GM18498 (cell line): ENCODE data around the gene PIGB.
"Not testable (repeated sequence)": the region's sequence is repeated elsewhere in the genome, so short reads cannot be mapped to it uniquely, and the experiment has no call there.

Experiments used
- ATAC-seq: cut with Tn5 transposase; IDR thresholded peaks from one replicate; pipeline ENCODE4 v1.9.1; 2021; ENCODE audit warnings: mild to moderate bottlenecking, moderate library complexity; ENCODE audit not compliant: unreplicated experiment

Gene PIGB

GRCh38 chr15:55372701-55373440 is 53.8 kb downstream of the PIGB start:
- ATAC-seq: peak; percentile 65

GRCh38 chr15:55379095-55379494 is 60.1 kb downstream of the PIGB start:
- no peak for ATAC-seq

- ATAC-seq: no peak
These were observed 62.6 kb downstream of the PIGB start for GRCh38 chr15:55381595-55381994.

GRCh38 chr15:55383687-55384086 is 64.7 kb downstream of the PIGB start:
- ATAC-seq: no peak

GRCh38 chr15:55387027-55387426 is 68.0 kb downstream of the PIGB start:
- no peak for ATAC-seq

- ATAC-seq: no peak
These were observed 70.2 kb downstream of the PIGB start for GRCh38 chr15:55389264-55389607.

- ATAC-seq: no peak
These were observed 75.7 kb downstream of the PIGB start for GRCh38 chr15:55394694-55395093.

- ATAC-seq: no peak
These were observed 79.2 kb downstream of the PIGB start for GRCh38 chr15:55398243-55398642.

GRCh38 chr15:55400050-55400449 is 81.0 kb downstream of the PIGB start:
- ATAC-seq: not testable (repeated sequence)

GRCh38 chr15:55401786-55402246 is 82.8 kb downstream of the PIGB start:
- no peak for ATAC-seq

- peak; percentile 57 for ATAC-seq
These were observed 83.7 kb downstream of the PIGB start for GRCh38 chr15:55402707-55403106.

- ATAC-seq: no peak
These were observed 84.5 kb downstream of the PIGB start for GRCh38 chr15:55403531-55403930.
